ENCODE results near the gene DLGAP1.

DLGAP1 gene

DNA sequence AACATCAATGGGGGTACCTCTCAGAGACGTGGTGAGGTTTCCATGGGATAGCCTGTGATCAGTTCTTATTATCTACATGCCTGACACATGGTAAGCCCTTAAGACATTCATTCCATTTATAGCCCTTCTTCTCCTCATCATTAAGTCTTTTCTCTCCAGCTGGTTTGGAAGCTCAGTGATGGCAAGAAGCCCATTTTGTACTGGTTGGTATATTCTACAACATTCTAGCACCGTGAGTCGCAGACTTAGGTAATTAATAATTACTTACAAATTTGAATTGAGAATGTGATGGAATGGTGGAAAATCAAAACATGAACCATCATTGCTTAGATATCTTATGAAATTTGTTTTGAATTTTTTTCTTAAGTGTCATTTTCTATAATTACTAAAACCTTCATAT, 472.6 kb downstream of the DLGAP1 start:
- DNase-seq = no peak

DNA sequence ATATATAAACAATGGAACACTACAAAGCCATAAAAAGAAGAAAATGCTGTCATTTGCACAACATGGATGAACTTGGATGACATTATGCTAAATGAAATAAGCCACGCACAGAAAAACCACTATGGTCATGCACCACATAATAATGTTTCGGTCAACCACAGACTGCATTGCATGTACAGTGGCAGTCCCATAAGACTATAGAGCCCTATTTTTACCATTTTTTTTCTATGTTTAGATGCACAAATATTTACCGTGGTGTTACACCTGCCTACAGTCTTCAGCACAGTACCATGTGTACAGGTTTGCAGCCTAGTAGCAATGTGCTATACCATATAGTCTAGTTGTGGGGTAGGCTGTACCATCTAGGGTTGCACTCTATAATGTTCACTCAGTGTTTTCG, 476.1 kb downstream of the DLGAP1 start:
- no peak for DNase-seq

DNA sequence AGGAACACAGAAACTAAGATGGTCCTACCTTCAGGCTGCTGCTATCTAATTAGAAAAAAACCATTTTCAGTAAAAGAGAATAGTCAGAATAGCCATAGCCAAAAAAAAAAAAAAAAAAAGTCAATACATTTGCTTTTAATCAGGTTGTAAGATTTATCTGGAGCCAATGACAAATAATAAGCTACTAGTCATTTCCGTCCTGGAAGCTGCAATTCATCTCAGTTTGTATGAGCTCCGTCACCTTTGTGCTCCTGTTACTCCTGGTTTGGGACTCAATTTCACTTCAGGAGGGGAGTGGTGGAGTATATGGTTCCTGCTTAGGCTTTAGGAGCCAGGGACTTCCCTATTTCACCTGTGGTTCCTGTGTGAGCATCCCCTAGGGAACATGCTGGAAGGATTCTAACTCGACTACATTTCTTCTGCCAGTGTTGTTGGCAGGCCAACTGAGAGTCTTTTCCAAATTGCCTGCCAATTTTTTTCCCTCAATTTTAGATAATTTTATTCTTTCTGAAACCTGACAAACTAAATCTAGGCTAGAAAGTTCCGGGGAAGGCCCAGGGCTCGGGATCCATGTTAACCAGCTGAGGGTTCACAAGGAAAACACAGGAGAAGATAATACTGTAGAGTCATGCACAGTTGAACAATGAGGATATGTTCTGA, 481.8 kb downstream of the DLGAP1 start:
- no peak for DNase-seq

DNA sequence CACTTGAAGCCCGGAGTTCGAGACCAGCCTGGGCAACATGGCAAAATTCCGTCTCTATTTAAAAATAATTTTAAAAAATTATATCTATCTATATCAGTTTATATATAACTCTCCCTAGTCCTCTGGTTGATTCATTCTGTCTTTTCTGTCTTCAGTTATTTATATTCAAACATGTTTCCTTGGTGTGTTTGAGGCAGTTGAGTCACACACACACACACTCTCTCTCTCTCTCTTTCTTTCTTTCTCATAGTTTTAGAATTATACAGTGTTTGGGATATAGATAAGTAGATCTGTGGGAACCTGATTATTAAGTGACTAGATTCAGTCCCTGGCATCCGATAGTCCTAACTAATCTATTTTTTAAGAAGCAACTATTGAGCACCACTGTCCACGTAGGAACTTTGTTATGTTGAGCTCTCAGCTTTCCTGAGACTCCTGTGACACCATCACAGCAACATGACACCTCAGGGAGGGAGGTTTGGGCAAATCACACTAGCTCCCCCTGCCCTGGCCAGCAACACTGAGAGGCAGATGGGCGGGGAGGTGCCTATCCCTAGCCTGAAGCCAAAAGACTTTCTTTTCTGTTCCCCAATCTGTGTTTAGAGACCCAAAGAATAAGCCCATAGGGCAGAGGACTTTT, 482.7 kb downstream of the DLGAP1 start:
- no peak for DNase-seq

DNA sequence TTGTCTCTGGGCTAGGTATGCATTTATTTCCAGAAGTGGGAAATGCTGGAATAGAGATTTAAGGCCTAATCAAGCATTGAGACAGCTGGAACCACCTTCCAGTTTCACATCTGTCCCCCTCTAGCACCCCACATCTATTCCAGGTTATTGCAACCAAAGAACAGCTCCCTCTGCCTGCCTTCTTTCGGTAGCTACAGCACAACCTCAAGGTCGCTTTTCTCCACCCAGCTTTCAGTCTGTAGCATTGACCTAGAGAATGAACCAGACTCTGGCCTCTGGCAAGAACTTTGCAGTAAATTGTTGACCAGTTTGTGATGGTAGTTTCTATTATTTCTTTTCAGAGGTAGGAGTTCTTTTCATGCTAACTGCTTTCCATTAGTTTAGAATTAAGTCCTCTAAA, 484.2 kb downstream of the DLGAP1 start:
- no peak for DNase-seq

DNA sequence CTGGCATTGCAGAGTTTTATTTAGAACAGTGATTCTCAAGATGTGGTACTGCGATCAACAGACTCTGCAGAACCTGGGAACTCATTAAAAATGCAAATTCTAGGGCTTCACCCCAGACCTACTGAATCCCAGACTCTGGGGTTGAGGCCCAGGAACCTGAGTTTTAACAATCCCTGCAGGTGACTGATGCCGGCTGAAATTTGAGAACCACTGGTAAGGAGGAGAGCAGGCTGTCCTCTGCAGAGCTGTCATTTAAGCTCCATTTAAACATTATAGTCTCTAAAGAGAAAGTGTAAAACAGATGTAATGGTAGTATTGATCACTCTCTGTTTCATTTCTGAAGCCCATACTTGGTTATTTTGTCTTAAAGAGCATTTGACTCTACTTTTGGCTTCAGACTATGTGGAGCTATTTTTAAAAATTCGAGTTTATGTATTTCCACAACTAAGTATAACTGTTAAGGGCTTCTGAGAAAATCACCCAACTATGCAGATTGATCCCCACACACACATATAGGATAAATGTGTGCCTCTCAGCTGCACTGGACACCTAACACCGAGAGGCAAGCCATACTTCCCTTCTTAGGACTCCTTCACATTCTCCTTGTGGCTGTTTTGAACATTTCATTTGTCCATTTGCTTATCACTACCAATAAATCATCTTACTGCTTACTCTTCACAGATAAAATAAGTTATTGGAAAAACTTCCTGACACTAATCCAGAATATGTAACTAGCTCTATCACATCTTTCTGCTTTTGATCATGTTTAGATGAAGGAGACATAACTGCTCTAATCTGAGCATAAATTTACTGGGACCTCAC, 487.5 kb downstream of the DLGAP1 start:
- no peak for DNase-seq

DNA sequence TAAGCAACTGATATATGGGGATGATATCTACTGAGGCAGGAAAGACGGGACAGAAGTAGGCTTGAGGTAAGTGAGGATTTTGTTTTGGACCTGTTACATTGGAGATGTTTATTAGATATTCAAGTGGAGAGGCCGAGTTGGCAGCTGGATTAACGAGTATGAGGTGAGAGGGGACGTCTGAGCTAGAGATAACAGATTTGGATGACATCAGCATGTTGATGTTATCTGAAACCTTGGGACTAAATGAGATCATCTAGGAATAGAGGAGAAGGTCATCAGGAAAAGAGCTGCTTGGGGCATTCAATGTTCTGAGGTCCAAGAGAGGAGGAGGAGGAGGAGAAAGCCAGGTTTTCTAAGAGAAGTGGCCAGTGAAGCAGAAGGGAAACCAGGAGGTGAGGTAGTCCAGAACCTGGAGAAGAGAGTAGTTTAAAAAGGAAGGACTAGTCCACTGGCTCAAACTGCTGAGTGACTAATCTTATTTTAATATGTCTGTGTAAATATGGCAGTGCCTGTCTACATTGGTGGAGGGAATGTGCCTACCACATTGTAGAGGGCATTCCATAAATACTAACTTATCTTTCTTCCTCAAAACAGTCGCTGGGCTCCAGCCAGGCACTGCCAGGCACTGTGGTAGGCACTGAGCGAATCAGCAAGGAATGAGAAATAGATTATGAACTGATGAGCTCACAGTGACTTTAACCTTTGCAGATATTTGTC, 488.3 kb downstream of the DLGAP1 start:
- no peak for DNase-seq

DNA sequence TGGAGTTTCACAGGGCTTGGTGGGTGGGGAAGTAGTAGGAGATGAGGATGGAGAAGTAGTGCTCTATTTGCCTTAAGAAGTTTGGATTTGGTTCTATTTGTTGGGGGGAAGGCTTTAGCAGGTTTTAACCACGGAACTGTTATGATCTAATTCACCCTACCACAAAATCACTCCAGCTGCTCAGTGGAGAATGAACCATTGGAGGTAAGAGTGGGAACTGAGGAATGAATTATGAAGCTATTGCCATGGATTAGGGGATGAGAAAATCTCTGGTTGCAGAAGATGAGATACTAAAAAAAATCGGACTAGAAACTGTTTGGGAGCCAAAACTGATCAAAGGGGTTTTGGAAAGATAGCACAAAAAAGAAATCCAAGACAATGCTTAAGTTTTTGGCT, 488.9 kb downstream of the DLGAP1 start:
- no peak for DNase-seq

DNA sequence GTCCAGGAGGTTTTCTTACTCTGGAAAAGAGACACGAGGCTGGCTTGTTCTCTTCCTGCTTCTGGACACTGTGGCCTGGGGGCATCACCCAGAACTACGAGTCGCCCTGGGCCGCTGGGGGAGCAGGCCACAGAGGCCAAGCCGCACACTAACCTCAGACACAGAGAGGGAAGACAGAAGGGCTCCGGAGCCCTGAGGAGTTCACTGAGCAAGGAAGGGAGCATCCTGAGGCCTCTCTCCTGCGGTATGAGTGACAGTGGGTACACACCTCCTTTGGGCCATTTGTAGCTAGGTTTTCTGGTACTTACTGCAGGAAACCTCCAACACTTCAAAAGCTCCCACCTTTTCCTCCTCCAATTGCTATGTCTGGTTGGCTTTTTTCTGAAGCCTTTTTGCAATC, 494.1 kb downstream of the DLGAP1 start:
- no peak for DNase-seq

DNA sequence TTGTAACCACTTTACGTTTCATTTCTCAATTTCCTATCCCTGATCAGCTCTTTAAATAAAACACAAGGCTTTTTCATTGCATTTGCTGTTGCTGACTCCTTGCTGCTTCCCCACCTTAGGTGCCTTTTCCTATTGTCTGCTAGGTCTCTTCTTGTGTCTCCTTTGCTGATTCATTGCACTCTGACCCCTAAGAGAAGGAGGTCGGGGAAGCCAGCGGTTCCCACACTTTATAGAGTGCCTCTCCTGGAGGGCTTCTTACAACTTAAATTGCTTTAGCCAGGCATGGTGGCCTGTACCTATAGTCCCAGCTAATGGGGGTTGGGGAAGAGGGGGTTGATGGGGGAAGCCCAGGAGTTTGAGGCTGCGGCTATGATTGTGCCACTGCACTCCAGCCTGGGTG, 495.0 kb downstream of the DLGAP1 start:
- DNase-seq = no peak

DNA sequence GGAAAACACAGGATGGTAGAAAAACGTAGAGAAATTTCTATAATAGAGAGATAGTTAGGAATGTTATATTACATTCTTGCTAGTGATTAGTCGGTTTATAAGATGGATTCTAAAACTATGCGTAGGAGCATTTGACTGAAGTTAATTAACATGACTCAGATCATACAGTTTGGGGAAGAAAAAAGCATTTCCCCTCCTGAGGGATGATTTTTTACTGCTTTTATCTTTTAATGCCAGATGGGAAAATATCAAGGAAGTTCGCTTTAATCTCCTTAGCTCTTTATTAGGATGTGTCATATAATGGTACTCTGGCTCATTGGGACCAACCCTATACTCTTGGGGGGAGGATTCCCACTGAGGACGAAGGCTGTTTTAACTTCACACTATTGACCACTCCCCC, 503.1 kb downstream of the DLGAP1 start:
- DNase-seq = no peak

DNA sequence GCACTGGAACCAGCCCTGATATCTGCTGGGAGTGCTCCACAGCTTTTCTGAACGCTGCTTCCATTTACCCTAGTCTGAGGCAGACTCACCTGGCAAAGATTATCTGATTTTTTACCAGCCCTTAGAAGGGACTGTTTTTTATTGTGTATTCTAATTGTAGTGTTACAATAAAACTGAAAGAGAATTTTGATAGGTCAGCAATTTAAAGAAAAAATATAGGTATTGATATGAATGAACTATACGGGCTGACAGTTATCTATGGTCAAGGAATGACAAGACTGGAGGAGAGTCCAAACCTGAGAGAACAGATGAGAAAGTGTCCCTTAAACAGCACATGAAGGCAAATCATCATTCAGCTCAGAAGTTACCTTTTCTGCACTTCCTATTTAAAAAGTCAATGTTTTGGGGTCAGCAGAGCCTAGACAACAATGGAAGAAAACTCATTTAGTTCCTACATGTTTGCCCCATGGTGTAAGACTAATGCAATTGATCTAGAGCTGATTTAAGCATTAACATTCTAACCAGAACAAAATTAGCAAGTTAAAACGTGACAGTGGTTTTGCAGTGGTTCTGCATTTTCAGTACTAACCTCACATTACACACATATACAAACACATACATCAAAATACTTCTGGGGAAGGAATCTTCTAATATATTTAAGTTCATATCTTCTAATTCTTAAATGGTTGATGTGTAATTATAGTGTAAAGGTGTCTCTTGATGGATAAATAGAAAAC, 504.3 kb downstream of the DLGAP1 start:
- no peak for DNase-seq

DNA sequence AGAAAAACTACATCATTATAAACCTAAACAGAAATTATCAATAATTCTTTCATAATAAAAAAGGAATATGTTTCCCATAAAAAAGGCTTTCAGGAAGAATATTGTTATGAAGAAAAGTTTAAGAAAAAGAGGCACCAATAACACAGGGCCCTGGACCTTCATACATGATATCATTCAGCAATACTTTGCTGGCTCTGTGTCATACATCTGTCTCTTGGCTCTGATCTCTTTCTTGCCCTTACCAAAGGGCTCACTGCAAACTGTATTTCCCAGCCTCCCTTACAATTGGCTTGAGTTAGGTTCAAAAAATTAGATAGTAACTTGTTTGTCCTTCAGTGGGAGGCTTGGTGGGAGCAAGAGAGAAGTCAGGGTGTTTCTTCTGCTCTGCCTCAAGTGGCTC, 506.1 kb downstream of the DLGAP1 start:
- DNase-seq = no peak

DNA sequence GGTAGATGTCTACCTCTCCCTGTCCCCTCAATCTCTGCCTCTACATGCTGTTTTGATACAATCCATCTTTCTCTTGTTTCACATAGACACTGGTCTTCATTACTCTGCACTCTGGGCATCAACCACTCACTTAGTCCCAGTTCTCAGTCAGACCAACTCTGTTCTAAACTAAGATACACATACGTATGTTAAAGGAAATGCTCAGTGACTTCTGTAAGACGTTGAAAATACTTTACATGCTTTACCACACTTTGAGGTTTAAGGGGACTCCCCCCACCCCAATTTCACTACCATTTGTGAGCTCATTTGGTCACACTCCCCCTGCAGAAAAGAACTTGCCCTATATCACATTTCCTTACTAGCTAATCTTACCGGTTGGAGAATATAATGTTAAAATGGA, 507.7 kb downstream of the DLGAP1 start:
- no peak for DNase-seq

DNA sequence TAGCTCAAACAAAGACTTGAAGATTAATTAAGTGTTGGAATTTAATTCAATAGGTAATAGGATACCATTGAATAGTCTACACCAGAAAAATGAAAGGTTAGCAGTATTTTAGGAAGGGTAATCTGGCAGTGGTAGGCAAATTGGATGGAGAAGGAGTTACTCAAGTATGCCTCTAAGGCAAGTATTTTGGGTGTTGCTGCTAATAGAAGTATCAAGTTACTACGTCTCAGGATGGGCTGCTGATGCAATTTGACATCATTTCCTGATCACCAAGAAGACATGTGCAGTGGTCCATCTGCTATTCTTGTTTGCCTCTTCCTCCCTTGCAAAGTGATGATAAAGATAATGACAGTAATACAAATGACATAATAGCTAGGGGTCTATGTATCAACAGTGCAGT, 519.8 kb downstream of the DLGAP1 start:
- DNase-seq = no peak

DNA sequence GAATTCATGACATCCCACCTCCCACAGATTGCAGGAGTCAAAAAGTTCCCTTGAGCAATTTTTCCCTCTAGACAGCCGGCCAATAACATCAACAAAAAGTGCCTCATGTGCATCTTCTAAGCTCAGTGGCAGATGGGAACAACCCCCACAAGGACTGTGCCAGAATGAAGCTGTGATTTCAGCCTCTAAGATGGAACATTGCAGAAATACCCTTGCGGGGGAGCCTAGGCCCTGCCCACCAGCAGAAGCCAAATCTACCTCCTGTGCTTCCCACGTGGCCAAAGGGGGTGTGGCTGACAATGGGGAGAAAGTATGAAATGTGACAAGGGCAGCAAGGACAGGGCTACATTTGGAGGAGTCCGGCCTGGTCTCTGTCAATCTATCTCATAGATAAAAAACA, 522.8 kb downstream of the DLGAP1 start:
- no peak for DNase-seq

DNA sequence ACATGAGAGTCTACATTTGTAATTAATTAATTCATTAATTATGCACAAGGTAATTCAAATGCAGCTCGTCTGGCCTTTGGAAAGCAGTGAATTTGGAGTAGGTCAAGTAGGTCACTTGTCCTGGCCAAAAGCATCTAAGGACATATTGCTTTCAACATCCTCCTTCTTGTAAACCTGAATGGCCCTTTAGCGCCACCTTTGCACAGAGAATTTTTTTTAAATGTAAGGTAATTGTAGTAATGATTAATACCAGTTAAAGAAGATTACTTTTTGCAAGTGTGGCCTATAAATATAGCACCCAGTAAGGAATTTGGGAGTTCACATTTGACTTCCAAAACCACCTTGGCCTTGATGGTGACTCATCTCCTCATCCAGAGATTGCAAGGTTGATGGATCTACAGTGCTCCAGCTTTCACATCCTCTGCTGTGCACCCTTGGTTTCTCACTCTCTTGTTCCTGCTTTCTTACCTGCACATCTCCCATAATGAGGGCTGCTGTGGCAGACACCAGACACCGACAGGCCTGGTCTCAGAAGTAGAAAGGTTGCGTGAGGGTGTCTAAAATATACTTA, 523.5 kb downstream of the DLGAP1 start:
- DNase-seq = no peak

DNA sequence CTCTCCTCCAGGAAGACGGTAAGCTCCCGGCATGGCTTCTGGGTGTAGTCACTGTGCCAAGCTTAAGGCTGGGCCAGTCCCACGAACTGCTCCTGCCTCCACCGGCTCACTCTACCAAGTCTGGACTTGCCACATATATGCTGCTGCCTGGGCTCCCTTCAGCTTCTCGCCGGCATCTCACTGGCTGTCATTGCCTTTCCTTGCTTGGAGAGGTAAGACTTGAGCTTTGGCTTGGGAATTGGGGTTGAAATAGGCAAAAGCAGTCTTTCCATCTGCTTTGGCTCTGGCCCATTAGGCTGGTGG, 524.1 kb downstream of the DLGAP1 start:
- no peak for DNase-seq

DNA sequence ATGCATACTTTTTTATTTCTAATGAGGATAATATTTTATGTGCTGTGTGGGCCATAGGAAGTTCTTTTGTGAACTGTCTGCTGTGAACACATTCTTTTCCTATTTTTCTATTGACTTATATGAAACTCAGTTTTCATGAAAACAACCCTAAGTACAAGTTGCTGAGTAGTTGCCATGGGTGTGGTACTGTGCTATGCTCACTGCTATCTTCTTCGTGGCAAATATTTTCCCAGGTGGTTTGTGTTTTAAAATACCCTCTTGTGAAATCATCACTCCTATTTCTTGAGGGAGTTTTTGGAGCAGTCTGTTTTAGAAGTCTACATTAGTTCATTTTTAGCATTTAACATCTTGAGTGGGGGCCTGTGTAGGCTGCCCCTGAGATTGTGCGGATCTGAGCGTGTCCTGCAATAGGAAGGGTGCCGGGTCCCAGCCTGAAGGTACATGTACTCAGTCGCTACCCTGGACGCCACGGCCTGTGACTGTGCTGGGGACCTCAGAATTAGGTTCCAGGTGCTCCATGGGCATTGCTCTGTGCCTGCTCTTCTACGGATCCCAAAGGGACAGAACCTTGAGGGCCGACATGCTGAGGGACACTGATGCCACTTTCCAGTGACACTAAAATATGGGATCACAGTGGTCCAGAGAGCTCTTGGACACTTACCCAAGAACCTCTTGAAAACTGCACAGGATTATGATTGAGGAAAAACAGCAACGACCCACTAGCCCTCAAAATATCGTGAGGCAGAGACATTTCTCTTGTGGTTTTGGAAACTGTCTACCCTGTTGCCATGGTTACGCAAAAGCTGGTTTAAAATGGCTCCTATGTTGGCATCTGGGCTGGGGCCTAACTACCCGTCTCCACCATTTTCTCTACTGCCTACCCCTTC, 524.7 kb downstream of the DLGAP1 start:
- DNase-seq = no peak

DNA sequence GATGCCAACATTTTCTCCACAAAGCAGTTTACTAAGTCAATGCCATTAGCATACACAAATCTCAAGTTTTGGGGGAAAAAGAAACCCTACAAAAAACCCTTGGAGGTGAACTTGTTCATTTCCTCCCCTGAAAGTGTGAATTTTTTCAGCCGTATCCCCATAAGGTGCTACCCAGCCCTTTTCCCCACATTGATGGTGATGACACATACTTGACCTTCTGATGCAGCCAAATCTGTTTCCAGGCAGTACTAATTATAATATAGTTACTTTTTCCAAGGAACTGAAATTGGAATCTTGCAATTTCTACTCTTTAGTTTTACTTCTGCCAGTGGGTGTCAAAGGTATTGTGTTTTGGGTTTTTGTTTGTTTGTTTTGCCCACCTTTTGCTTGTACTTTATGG, 530.7 kb downstream of the DLGAP1 start:
- no peak for DNase-seq

DNA sequence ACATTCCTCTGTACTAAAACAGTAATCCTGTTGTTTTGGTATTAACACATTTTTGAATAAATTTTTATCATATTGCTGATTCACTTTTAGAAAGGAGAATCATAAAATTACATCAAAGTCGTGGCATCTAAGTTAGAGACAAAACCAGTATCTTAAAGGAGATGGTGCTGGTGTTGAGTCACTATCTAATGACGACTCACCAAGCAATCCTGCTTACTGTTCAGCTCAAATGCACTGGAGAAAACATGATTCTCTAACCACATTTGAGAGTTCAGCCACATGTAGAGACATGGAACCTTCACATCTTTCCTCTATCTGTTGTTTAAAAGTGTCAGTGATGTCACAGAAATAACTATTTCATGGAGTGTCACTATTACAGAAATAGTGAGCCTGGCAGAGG, 531.4 kb downstream of the DLGAP1 start:
- DNase-seq = no peak

DNA sequence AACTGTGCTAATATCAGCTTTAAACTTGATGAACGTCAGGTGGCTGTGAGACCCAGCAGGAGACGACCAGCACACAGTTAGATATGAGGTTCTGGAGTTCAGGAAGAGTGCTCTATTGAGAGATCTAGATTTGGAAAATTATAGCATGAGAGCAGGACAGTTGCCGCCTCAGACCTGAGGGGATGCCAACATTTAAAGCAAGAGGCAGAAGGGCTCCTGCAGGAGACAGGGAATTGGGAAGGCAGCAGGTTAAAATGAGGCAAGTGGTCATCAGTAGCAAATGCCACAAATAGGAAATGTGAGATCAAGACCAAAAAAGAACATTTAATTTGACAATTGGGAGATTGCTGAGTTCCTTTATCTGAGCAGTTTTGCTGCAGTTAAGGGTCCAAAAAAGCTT, 533.3 kb downstream of the DLGAP1 start:
- no peak for DNase-seq

Measured in activated CD4-positive, alpha-beta T cell treated with anti-CD3 and anti-CD28 coated beads, Interleukin-2, amount 50 U/mL, for 48 hours (primary cell).